GM21723 (cell line): ENCODE results near the gene PITPNM1.
"Not testable (repeated sequence)": the region's sequence is repeated elsewhere in the genome, so short reads cannot be mapped to it uniquely, and the experiment has no call there.

Experiments used
- ATAC-seq: cut with Tn5 transposase; IDR thresholded peaks from one replicate; pipeline ENCODE4 v1.9.1; 2021; ENCODE audit warnings: mild to moderate bottlenecking, moderate library complexity; ENCODE audit not compliant: unreplicated experiment

Gene PITPNM1

GRCh38 chr11:67491276-67492068 is 13.7 kb downstream of the PITPNM1 start:
- no peak for ATAC-seq

- ATAC-seq = no peak
Measured at GRCh38 chr11:67490727-67491065, 14.5 kb downstream of the PITPNM1 start.

GRCh38 chr11:67489885-67490726 is 15.1 kb downstream of the PITPNM1 start:
- ATAC-seq = no peak

GRCh38 chr11:67489203-67489884 is 15.8 kb downstream of the PITPNM1 start:
- ATAC-seq = no peak

- ATAC-seq = no peak
Measured at GRCh38 chr11:67486481-67487195, 18.5 kb downstream of the PITPNM1 start.

- ATAC-seq = not testable (repeated sequence)
Measured at GRCh38 chr11:67485873-67486361, 19.2 kb downstream of the PITPNM1 start.

GRCh38 chr11:67484847-67485311 is 20.3 kb downstream of the PITPNM1 start:
- no peak for ATAC-seq

- ATAC-seq = no peak
Measured at GRCh38 chr11:67483831-67484665, 21.1 kb downstream of the PITPNM1 start.

GRCh38 chr11:67482827-67483798 is 22.1 kb downstream of the PITPNM1 start, which contains the start of gene AIP:
Gene AIP, plus strand, starts transcription at chr11:67483026. Its CDS starts 133 bp downstream, at chr11:67483159.
- peak; percentile 54 for ATAC-seq

GRCh38 chr11:67482275-67482826 is 22.8 kb downstream of the PITPNM1 start:
- ATAC-seq = peak; percentile 0

- not testable (repeated sequence) for ATAC-seq
Measured at GRCh38 chr11:67477344-67478050, 27.7 kb downstream of the PITPNM1 start.

GRCh38 chr11:67476692-67477091 is 28.5 kb downstream of the PITPNM1 start:
- not testable (repeated sequence) for ATAC-seq

- no peak for ATAC-seq
Measured at GRCh38 chr11:67472882-67473281, 32.3 kb downstream of the PITPNM1 start.

GRCh38 chr11:67470337-67471002 is 34.7 kb downstream of the PITPNM1 start:
- ATAC-seq = no peak

GRCh38 chr11:67469508-67469811 is 35.7 kb downstream of the PITPNM1 start:
- no peak for ATAC-seq

GRCh38 chr11:67468759-67469507 is 36.2 kb downstream of the PITPNM1 start, which contains the start of gene TMEM134:
Gene TMEM134, minus strand, starts transcription at chr11:67469251. Its CDS starts 59 bp downstream, at chr11:67469192.
- peak; percentile 69 for ATAC-seq
